22Rv1 (cell line): ENCODE measurements around the gene PAM16.

Source experiments
- H3K27ac ChIP-seq: fragments of 450-650 bp; 2 replicates; pipeline ENCODE4 v1.5.1; 2017
- ZFX ChIP-seq: fragments of 450-650 bp; IDR thresholded peaks from 2 replicates; pipeline ENCODE4 v1.6.1; 2017; ENCODE audit warnings: antibody characterized with exemption, borderline replicate concordance
- TF ChIP-seq, protein P1 (sequence below): fragments of 450-650 bp; IDR thresholded peaks from 2 replicates; pipeline ENCODE4 v1.5.1; 2017; ENCODE audit warnings: mild to moderate bottlenecking

The PAM16 gene

DNA sequence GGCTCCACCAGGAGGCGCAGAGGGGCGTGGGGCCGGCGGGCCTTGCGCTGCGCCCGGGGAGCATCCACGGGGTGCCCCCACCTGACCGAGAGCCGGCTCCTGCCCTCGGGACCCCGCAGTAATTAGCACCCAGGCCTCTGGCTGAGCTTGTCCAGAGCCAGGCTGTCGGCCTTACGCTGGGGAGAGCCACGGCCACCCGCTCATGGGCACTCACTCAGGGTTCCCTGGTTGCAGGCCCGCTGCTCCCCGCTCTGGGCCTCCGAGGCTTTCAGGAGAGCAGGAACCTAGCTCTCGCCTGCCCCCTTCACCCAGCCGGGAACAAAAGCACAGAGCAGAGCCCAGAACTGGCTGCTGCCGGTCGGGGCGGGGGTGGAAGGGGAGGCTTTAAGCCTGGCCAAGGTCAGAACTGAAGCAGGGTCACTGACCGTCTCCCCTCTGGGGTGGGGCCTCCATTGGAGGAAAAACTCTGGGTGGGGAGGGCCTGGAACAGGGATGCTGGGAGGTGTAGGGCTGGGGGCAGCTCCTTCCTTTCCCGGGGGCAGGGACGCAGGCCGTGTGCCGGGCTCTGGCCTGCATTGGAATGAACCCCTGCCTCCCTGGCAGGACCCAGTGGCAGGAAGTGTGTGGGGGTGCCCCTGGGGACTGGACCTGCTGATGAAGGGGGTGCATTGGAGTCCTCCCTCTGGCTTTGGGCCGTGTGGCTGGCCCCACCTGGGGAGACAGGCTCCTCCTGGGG lies 22.9 kb downstream of the PAM16 start:
- TF ChIP-seq, protein P1, sequence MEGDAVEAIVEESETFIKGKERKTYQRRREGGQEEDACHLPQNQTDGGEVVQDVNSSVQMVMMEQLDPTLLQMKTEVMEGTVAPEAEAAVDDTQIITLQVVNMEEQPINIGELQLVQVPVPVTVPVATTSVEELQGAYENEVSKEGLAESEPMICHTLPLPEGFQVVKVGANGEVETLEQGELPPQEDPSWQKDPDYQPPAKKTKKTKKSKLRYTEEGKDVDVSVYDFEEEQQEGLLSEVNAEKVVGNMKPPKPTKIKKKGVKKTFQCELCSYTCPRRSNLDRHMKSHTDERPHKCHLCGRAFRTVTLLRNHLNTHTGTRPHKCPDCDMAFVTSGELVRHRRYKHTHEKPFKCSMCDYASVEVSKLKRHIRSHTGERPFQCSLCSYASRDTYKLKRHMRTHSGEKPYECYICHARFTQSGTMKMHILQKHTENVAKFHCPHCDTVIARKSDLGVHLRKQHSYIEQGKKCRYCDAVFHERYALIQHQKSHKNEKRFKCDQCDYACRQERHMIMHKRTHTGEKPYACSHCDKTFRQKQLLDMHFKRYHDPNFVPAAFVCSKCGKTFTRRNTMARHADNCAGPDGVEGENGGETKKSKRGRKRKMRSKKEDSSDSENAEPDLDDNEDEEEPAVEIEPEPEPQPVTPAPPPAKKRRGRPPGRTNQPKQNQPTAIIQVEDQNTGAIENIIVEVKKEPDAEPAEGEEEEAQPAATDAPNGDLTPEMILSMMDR: no peak
- no peak for TF ChIP-seq ZFX
- H3K27ac ChIP-seq: no peak overlapping the region

DNA sequence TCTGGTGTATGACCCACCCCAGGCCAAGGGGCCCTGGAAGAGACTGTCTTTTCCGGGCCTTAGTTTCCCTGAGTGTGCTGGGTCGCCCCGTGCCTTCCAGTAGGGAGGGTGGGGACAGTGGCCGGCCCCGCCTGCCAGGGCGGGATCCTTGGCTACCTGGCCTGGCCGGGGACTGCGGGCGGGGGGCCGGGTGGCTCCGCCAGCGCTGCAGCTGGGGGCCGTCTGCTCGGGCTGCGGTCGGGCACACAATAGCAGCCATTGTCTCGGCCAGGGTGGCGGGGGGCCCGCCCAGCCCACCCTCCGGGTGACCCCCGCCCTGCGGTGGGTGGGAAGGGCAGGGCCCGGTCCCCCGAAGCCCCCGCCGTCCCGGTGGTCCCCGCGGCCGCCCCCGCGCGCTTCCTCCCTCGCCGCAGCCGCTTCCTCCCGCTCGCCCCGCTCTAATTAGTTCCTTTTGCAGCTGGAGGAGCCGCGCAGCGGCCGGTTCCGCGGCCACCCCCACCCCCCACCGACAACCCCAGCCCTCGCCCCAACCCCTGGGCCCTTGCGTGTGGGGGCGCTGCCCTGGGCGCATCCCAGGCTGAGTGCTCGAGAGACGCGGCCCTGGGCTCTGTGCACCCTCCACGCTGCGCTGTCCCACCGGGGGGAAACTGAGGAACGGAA lies 23.6 kb downstream of the PAM16 start:
- H3K27ac ChIP-seq: no peak overlapping the region
- TF ChIP-seq ZFX: no peak
- TF ChIP-seq, protein P1: no peak

DNA sequence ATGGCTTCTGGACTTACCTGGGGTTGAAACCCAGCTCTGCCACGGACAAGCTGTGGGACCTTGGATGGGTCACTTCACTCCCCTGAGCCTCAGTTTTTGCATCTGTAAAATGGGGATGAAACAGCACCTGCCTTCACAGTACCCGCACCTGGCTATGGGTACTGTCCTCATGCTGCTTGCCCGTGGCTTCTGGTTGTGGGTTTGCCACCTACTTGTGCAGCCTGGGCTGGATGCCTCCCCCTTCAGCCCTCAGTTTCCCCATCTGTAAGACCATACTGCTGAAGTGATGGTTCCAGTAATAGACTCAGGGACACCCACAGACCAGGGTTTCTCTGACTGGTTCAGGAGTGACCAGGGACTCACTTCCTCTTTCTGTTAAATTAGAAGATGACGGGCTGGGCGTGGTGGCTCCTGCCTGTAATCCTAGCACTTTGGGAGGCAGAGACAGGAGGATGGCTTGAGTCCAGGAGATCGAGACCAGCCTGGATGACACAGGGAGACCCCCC lies 25.8 kb downstream of the PAM16 start:
- no peak overlapping the region for H3K27ac ChIP-seq
- TF ChIP-seq, protein P1: no peak
- no peak for TF ChIP-seq ZFX

DNA sequence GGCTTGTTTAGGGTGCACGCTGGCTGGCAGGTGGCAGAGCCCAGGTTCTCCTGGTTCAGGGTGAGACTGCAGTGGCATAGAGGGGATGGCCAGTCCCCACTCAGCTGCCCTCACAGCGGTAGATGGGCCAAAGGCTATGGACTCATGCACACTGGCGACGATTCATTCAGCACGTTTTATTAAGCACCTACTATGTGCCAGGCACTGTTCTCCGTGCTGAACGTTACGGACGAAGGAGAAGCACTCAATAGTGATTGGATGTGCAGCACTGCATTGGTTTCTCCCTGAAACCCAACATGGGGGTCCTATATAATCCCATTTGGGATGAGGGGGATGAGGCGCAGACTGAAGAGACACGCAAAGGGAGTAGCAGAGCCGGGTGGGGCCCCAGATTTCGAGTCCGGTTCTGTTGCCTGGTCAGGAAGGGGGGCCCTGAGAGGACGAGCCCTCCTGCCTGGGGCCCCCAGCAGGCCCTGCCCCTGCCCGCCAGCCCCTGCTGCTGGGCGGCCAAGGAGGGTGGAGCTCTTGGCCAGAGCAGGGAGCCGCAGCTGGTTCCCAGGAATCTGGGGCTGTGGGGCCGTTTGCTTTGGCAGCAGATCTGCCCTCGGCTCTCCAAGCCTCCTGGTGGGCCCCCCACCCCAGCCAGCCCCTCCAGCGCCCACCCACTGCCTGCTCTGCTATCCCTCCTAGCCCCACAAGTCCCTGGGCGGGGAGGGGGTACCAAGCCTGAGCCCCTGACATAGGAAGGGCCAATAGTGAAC lies 26.4 kb downstream of the PAM16 start:
- no peak overlapping the region for H3K27ac ChIP-seq

DNA sequence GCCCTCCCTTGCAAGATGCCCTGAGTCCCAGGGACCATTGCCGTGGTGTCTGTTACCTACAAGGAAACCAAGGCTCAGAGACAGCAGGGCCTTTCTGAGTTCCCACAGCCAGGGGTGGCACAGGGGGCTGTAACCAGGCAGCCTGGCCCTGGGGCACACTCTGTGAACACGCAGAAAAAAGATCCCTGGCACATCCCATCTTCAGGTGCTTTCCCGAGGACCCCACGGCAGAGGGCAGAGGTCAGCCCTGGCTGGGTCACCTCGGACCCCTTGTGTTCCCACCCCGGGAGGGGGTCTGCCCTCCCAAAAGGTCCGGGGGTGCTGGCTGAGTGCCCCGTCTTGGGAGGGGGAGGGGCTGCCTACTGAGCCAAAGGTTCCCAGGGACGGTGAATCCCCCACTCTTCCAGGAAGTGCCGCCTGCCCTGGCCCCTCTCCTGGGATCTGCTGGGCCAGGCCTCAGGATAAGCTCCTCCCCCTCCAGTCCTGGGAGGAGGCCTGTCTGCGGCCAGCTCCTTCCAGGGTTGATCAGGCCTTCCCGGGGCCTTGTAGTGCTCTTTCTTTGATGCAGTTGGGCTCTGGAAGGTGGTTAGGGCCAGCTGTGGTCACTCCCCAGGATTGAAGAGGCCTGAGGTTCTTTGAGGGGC lies 27.2 kb downstream of the PAM16 start:
- no peak for TF ChIP-seq ZFX
- TF ChIP-seq, protein P1: no peak
- no peak overlapping the region for H3K27ac ChIP-seq

More for the DNA sequence above, 26.4 kb downstream of the PAM16 start:
- TF ChIP-seq, protein P1: no peak
- no peak for TF ChIP-seq ZFX

DNA sequence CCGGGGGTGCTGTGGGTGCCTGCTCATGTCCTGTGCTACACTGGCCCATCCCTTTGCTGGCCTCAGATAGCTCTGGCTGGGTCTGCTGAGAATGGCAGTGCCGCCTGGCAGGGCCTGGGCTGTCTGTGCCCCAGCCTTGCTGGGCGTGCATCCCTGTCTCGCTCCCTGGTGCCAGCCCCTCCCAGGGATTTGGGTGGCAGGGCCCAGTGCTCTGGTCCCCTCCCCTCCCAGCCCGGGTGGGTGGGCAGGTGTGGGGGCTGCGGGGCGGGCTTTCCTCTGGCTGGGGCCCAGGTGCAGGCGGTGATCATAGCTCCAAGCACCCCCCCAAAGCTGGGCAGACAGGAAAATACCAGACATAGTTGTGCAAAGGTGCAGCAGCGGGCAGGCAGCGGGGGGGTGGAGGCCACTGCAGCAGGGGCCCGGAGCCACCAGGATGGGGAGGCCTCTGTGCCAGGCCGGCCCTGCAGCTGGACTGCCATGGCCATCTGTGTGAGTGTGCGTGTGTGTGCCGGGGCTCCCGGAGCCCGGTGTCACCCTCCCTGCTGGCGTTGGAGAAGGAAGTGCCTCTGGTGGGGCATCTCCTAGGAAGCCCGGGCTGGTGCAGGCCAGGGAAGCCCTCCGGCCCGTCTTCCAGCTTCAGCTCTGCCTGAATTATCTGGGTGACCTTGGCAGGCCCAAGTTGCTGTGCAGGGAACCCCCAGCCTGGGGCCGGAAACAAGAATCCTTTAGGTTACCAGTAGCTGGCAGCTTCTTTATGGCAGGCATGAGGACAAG lies 27.9 kb downstream of the PAM16 start:
- TF ChIP-seq, protein P1: no peak
- TF ChIP-seq ZFX: no peak
- no peak overlapping the region for H3K27ac ChIP-seq
